Renal cortex interstitium (tissue), 11 donors: Measurements from ENCODE around the gene SLC2A2. TPM values are rescaled to one million over a fixed set of nuclear protein-coding genes. Genes with fewer than 3 reads are reported as not detected.

ENCODE experiments used
- DNase-seq, 11 donors: peaks; one replicate each; pipeline ENCODE4 v3.0.0-alpha.2; 2013; ENCODE audit warnings: low read depth in 9 of 11, low spot score in 4 of 11; ENCODE audit errors: extremely low read depth in 1 of 11
- polyA plus RNA-seq, 3 donors: library from polyadenylated mRNA; unstranded; fragments of 120-200 nt; gene quantifications; one replicate each; pipeline ENCODE4 v1.2.1, GENCODE V29; 2013; ENCODE audit not compliant: insufficient read length in 3 of 3

SLC2A2 gene
- polyA plus RNA-seq, 3 donors, result 11.7 to 27.6 (median 18.7) TPM

DNA sequence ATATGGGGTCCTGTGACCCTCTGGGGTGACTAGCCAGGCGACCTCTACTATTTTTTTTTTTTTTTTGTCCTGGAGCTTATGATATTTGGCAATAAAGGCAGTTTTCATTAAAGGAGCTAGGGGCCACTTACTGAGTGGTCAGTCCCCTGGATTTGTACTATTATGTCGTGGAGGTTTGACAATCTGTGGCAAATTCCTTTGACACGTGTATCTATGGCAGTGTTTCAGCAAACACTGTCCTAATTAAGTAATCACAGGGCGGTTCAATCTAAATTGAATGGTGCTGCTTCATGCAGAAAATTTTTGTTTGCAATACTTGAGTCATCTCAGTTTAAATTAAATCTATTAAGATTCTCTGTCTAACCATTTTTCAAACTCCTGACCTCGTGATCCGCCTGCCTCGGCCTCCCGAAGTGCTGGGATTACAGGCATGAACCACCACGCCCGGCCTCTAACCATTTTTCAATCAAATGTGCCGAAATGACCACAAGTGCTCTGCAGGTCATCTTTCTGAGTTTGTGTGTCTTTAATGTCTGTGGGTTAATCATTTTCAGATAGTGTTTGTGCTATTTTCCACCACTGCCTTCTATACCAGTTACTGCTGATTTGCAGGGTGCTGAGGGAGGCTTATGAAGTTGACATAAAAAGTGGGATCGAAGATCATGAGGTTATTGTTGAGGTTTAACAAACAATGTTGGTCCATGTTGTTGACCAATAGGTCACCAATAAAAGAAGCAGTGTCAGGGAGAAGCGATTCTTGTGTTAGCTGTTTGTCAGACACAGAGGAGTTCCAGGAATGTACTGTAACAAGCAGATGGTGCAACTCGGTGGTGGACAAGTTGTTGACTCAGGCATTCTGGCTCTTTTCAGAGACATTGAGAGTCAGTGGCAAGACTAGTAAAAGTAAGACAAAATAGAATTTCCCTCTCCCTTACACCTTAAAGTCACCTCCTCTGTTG lies 18.6 kb upstream of the SLC2A2 start:
- DNase-seq, result no peak

DNA sequence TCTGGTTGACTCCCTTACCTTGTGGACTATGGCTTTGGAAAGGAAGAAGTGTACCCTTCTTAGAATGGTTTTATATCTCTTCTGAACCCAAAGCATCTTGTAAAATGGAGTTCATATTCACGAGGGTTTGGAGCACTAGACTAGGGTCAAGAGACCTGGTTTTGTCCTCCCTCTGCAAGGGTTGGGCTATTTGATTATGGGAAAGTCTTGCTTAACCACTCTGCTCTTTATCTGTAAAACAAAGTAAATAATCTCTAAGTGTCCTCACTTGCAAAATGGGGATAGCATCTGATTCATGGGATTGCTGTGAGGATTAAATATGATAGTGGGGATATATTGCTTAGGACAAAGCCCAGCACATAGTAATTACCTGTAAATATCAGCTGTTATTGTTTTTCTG lies 17.9 kb upstream of the SLC2A2 start:
- no peak for DNase-seq

DNA sequence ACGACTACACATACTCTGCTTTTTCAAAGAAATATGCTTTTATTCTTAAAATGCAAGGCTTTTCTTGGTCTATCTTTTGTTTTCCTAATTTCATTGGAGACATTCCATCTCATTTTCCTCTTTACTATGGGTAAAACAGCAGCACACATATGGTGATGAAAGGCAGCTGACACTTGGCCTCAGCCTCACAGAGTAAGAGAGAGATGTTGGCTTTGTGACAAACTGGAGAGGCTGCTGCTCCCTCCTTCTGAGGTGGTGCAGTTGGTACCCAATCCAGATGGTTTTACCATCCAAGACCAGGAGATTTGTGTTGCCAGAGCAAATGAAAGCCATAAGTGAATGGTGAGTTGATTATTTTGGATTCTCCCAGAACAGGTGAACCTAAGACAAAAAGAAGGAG lies 13.2 kb upstream of the SLC2A2 start:
- DNase-seq, result no peak

- no peak for DNase-seq
These were observed 11.8 kb upstream of the SLC2A2 start for GRCh38 chr3:171038342-171038741.

GRCh38 chr3:171028779-171029232 lies 2.3 kb upstream of the SLC2A2 start:
- no peak for DNase-seq

DNA sequence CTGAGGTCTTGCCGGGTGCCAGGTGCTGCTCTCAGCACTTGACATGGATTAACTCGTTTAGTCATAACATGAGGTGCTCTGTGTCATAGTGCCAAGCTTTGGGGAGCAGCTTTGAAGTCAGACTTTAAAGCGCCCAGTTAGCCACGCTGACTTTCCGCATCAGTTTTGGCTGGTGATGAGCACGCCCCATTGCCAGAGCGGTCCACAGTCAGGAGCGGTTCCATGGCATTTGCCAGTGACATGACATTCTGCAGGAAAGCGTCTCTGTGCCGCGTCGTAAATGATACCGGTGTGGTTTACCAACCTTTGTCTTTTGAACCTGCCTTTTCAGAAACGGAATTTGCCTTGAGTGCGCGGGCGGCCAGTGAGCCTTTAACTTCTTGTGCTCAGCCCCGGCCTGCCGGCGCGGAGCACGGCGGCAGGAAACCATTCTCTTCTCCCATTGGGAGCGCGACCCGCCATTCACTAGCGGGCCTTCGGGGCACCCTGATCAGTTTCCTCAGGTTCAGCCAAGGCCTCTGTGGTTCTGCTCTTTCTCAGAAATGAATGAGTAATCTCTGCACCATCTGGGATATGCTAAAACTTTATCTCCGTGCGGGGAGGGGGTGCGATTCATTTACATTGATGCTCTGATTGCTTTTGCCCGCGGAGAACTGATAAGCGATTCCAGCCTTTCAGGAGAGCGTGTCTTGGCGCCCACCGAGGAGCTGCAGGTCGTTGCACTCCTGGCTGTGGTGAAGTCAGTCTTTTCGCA lies 1.7 kb upstream of the SLC2A2 start:
- peak in 9 of 11 donors; percentile 29 to 69 (median 39) for DNase-seq

GRCh38 chr3:171023566-171023965 lies 3.0 kb downstream of the SLC2A2 start:
- no peak for DNase-seq

GRCh38 chr3:171021377-171021776 lies 5.1 kb downstream of the SLC2A2 start:
- no peak for DNase-seq

- DNase-seq, result no peak
These were observed 8.2 kb downstream of the SLC2A2 start for GRCh38 chr3:171018156-171018935.

- DNase-seq, result no peak
These were observed 12.4 kb downstream of the SLC2A2 start for GRCh38 chr3:171013822-171014748.

DNA sequence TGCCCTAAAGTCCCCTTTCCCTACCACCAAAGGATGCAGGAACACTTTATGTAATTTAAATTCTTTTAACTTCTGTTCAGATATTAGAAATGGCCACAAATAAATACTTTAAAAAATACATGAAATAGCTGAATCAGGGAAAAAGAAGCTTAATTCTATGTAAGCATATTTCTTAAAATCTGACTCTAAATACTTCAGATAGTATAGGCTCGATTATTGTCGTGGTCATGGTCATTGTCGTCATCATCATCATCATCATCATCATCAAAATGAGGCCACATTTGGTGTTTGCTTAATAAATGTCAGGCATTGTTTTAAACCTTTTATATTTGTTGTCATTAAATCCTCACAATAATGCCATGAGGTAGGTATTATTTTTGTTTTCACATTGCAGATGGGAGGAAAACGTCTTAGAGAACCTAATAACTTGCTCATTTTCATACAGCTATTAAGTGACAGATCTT lies 14.6 kb downstream of the SLC2A2 start:
- DNase-seq, result no peak

GRCh38 chr3:171011109-171011872 lies 15.2 kb downstream of the SLC2A2 start:
- no peak for DNase-seq

- no peak for DNase-seq
These were observed 19.2 kb downstream of the SLC2A2 start for GRCh38 chr3:171007316-171007715.

DNA sequence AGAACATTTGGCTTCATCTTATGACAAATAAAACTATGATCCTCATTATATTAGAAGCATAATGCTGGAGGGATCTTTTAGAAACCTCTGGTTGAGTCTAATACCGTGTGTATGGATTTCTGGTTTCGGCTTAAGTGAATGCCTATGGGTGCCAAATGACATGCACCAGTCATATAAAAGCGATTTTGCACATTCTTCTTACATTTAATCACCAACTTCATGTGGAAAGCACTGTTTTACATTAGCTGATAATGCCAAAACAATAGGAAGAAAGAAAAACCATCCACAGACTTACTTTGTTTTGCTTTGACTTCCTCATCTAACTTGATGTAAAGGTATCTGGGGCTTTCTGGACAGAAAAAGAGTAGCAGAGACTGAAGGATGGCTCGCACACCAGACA lies 20.9 kb downstream of the SLC2A2 start:
- DNase-seq, result no peak

DNA sequence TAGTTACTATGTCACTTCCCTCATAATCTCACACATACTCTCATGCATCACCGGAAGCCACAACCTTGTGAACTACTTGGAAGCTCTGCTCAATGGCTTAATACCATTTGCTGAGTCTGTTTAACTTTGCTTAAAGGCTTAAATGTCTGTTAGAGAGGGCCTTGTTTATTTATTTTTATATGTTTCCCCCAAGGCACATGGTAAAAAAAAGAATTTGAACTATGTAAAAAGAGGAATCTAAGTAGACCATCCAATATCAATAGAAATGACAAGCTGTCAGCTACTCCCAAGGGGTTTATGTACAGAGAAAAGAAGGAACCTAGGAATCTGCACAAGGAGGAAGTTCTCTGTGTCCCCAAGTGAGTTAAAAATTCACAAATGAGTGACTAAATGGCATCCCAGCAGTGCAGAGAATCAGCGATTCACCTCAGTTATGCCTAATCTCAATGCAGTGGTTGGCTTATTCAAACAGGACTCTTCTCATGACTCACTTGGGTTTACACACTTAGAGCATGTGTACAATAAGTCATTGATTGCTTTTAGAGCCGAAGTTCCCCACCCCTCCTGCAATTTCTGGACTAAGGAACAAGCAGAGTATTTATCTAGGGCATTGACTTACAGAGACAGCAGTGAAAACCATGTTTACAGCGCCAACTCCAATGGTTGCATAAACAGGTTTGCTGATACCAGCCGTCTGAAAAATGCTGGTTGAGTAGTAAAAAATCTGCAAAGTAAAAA lies 24.4 kb downstream of the SLC2A2 start:
- no peak for DNase-seq

DNA sequence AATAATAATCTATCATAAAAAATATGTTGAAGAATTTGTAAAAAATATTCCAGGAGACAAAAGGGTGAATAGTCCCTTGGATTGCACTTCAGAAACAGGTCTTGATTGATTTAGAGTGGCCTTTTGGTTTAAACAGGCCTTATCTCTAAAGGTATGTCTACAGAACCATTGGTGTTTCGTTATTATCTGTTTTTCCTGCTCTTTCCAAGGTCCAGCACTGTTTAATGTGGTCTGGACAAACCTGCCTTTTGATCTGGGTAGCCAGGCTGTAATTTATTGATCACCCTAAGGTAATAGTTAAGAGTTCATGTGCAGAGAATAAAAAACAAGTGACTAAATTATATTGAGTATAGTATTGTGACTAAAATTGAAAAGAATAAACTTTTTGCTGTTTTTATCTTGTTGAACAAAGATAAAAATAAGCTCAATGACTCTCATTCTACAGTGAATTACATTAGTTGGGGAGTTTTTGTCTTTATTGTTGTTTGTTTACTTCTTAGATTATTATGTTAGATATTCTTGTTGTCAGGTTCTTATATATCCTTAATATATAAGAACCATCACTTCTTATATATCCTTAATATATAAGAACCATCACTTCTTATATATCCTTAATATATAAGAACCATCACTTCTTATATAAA lies 25.1 kb downstream of the SLC2A2 start:
- DNase-seq, result no peak
